WI38 (cell line): ENCODE results near the gene GARRE1.
A peak's percentile ranks its signal among the peaks of the same experiment; 100 is the strongest.

ENCODE experiments used
- H3K4me3 ChIP-seq: 2 replicates; pipeline ENCODE4 v1.5.1; 2011; ENCODE audit warnings: low read depth, mild to moderate bottlenecking, control low read depth, low read length
- CTCF ChIP-seq: IDR thresholded peaks from 2 replicates; pipeline ENCODE4 v1.5.1; 2012; ENCODE audit warnings: low read depth, mild to moderate bottlenecking, control low read depth, low read length

GARRE1 gene

GRCh38 chr19:34265221-34265650 lies 10.9 kb downstream of the GARRE1 start:
- no peak overlapping the region for H3K4me3 ChIP-seq
- no peak for TF ChIP-seq CTCF

GRCh38 chr19:34269081-34269480 lies 14.7 kb downstream of the GARRE1 start:
- TF ChIP-seq CTCF = no peak
- H3K4me3 ChIP-seq = no peak overlapping the region

- no peak for TF ChIP-seq CTCF
- no peak overlapping the region for H3K4me3 ChIP-seq
Measured at GRCh38 chr19:34269489-34269888, 15.1 kb downstream of the GARRE1 start.

- 0 out of 2 replicates have a peak overlapping the region, but pooled peaks have one; percentile 10 for H3K4me3 ChIP-seq
- no peak for TF ChIP-seq CTCF
Measured at GRCh38 chr19:34269968-34270621, 15.7 kb downstream of the GARRE1 start.

GRCh38 chr19:34273121-34273520 lies 18.8 kb downstream of the GARRE1 start:
- no peak for TF ChIP-seq CTCF
- no peak overlapping the region for H3K4me3 ChIP-seq

GRCh38 chr19:34274284-34274826 lies 20.0 kb downstream of the GARRE1 start:
- peak overlapping the region; percentile 3 for H3K4me3 ChIP-seq
- no peak for TF ChIP-seq CTCF

GRCh38 chr19:34274827-34275625 lies 20.7 kb downstream of the GARRE1 start:
- no peak for TF ChIP-seq CTCF
- peak overlapping the region; percentile 3 for H3K4me3 ChIP-seq
